ENCODE results near the gene GPBP1. TPM values are rescaled to one million over a fixed set of nuclear protein-coding genes. Genes with fewer than 3 reads are reported as not detected.

Gene GPBP1
- total and polyA plus RNA-seq, 12 donors, result 38.7 to 131 (median 81.7) TPM

GRCh38 chr5:57311921-57312735 lies 138.3 kb downstream of the GPBP1 start:
- peaks cover 9 to 19% of the 10 kb centered on the region in 2 donors for H3K4me1 ChIP-seq (replicated peaks in 1 of 2)
- DNase-seq, result no peak
- H3K4me3 ChIP-seq, result no peak overlapping the region
- no peaks in the 10 kb centered on the region for H3K9me3 ChIP-seq (replicated peaks in 1 of 3)
- intact Hi-C loops (cut with DNase I), result no loop called here
- no peaks in the 10 kb centered on the region for H3K36me3 ChIP-seq (replicated peaks in 1 of 2)
- WGBS, 4 donors, result 48 to 57% (median 53%) methylated on average over 6 of the region's 6 CpGs
- peak overlapping the region in 3 of 5 donors; percentile 56 to 75 (median 59) for H3K27ac ChIP-seq
- TF ChIP-seq CTCF (IDR thresholded peaks at IDR 0.05) (no peak), POLR2A (IDR thresholded peaks at IDR 0.05) (no peak)
- H3K27me3 ChIP-seq, result no peaks in the 10 kb centered on the region

- Histone ChIP-seq H3K27me3 (no peaks in the 10 kb centered on the region), H3K4me1 (replicated peaks in 1 of 2) (peaks cover 9 to 19% of the 10 kb centered on the region in 2 donors), H3K36me3 (replicated peaks in 1 of 2) (no peaks in the 10 kb centered on the region), H3K4me3 (no peak overlapping the region), H3K9me3 (replicated peaks in 1 of 3) (no peaks in the 10 kb centered on the region), H3K27ac (no peak overlapping the region)
- intact Hi-C loops (cut with DNase I), result no loop called here
- 90 to 95% (median 92%) methylated on average over 3 of the region's 3 CpGs for WGBS, 4 donors
- no peak for TF ChIP-seq POLR2A (IDR thresholded peaks at IDR 0.05)
- TF ChIP-seq CTCF (IDR thresholded peaks at IDR 0.05), result no peak
- no peak for DNase-seq
These were observed 139.9 kb downstream of the GPBP1 start for GRCh38 chr5:57313716-57314115.

Small RNA genes lying within 50 kb of the gene (small RNA-seq; reads per million reads assigned to genes)
- 0 reads per million in 2 donors for gene RF00019

Other genes with a start within 250 kb of the GPBP1 start
- 10 to 100 TPM; 11.2 to 30.2 (median 19.5) TPM for gene MIER3, start 221.9 kb upstream of the GPBP1 start, total RNA-seq
- 10 to 100 TPM in 1 of 3 donors, 1 to 10 TPM in 2; 5.1 to 16.4 (median 7.8) TPM for gene MIER3, start 221.9 kb upstream of the GPBP1 start, polyA plus RNA-seq

Data from adrenal gland (tissue), 12 donors.